HG02943 (cell line): ENCODE results near the gene RNASE8.
"Not testable (repeated sequence)": the region's sequence is repeated elsewhere in the genome, so short reads cannot be mapped to it uniquely, and the experiment has no call there.

Experiments used
- ATAC-seq: cut with Tn5 transposase; IDR thresholded peaks from one replicate; pipeline ENCODE4 v1.9.1; 2021; ENCODE audit warnings: mild to moderate bottlenecking, low read depth, moderate library complexity; ENCODE audit not compliant: unreplicated experiment

The RNASE8 gene

DNA sequence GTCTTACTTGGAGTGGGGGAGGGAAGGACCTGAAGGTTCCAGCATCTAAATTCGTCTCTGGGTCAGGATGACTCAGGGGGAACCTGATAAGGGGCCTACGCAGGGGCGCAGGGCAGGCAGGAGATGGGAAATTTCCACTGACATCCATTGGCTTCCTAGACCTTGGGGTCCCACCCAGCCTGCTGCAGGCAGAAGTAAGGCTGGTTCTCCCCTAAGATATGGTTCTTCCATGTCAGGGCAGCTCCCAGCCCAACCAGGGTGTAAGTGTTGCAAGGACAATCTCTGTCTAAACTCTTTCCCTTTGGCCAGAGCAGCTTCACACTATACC, 30.7 kb upstream of the RNASE8 start:
- no peak for ATAC-seq

DNA sequence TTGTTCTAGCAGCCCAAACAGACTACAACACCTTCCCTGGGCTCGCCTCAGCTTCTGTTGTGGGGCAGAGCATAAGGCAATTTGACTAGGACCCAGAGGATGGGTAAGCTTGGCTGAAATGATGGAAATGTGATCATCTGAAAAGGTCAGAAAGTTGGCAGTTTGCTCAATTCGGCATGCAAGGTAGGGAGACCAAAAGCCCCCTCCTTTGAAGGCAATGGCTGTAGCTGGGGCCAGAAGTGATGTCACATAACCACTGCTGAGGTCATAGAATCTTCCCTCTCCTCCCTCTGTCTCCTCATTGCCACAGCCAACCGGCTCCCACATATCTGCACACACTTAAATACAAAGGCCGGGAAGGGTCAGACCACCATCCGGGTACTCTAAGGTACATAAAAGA, 27.7 kb upstream of the RNASE8 start, which contains the start of gene TPPP2:
Gene TPPP2, plus strand, starts transcription at position 301 of the 400 bp plus-strand sequence. CDS start 365 bp downstream, outside the sequence.
- no peak for ATAC-seq

DNA sequence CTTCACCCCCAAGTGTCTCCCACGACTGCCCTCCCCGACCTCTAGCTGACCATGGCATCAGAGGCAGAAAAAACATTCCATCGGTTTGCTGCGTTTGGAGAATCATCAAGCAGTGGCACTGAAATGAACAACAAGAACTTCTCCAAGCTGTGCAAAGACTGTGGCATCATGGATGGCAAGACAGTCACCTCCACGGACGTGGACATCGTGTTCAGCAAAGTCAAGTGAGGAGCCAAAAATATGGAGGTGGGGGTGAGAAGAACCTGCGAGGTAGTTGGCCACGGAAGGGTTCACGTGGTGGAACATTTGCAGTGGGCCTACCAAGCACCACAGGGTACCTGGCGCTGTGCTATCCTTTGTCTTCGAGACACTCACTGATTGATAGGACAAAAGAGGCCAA, 27.1 kb upstream of the RNASE8 start:
- no peak for ATAC-seq

DNA sequence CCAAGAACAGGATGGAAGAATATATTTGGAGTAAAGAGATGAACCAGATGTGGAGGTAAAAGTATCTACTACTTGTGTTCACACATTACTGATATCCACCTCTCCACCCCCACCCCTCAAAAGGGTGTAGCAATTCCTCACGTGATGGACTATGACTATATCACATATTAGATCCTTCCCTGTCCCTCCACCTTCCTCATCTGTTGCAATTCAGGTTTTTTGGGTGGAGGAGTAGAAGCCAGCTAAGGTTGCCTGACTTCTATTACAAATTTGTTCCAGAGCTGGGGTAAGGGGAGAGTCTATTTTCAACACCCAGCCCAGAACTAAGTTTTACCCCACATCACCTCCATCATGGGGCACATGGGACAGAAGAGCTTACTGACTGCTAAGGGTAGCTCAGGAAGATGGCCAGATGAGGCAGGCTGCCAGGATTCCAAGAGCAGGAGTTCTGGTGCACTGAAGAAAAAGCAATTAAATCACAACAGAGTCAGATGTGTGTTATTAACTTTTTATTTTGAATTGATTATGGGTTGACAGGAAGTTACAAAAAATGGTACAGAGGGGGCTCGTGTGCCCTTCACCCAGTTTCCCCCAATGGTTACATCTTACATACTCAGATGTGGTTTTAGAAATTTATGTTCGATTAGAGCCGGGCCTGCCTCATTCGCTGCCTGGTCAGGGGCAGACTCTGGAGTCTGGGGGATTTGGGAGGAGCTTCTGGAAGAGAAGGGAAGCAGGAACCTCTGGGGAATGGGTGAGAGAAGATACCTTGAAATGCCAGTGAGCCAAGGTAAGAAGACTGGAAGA, 25.1 kb upstream of the RNASE8 start:
- no peak for ATAC-seq

DNA sequence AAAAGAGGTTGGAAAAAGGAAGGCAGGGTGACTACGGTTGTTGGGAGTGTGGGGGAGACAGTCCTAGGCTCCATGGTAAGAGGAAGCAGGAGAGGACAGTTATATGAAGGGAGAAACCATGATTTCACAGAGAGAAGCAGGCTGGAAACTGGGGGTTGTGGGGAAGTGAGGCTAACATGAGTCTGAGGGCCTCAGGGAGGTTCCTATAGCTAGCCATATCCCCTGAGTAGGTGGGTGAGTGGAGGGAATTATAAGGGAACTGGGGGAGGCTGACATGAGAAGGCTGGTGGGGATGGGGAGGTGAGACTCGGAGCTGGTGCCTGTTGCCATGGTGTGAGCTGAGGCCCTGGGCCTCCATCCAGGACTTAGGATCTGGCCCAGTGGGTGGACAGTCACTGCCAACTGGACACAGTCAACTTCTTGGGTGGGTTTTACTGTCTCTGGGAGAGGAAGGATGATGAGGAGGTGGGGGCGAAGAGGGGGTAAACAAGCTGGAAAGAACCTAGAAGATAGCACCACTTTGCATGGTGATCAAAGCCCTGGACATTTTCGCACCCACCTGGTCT, 24.4 kb upstream of the RNASE8 start:
- ATAC-seq: no peak

DNA sequence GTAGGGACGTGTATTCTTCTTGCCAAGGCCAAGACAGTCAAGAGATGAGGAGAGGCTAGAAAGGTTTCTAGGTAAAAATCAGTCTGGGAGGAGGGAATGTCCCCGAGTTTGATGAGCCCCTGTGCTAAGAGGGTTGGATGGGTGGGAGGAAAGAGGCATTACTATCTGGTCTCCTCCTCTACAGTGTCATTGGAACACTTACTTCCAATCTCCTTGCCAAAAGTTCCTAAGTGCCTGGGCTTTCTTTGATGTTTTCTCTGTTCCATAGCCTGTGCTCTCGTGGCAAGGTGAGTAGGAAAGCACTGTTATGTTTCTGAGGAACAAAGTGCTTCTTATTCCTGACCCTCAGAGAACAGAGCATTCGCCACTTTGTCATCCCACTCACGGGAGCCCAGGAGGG, 22.9 kb upstream of the RNASE8 start, which contains the start of gene RNASE13:
Gene RNASE13, minus strand, starts transcription at position 101 of the 400 bp plus-strand sequence. CDS start 519 bp downstream, outside the sequence.
- no peak for ATAC-seq

DNA sequence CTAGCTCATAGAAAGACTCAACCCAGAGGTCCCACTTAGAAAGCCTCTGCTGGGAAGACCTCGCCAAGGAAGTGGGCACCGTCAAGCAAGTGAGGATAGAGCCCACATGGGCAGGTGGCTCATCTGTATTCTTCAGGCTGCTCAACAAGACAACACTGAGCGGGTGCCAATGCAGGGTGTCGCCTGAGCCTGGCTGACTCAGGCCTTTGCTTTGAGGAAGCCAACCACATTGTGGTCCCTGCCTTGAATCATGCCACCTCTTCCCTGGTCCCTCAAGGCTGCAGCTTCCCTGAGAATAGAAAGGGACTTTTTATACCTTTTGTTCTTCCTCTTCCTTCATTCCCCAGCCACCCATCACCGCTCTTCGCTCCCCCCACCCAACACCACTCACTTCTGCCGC, 20.9 kb upstream of the RNASE8 start:
- ATAC-seq: no peak

DNA sequence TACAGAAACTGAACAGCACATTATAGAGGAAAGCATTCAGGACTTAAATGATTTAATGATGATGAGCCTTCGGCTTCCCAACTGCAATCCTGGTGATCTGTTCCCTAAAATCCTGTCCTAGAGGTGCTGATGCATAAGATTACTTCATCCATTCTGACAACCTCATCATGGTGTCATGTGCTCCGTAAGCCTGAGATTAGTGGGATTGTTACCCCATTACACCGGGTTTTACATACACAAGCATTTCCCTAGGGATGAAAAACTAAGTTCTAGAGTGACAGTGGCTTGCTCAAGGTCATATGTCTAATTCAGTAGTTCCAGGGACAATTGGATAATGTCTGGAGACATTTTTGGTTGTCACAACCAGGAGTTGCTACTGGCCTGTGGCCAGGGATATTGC, 20.5 kb upstream of the RNASE8 start:
- ATAC-seq: no peak

DNA sequence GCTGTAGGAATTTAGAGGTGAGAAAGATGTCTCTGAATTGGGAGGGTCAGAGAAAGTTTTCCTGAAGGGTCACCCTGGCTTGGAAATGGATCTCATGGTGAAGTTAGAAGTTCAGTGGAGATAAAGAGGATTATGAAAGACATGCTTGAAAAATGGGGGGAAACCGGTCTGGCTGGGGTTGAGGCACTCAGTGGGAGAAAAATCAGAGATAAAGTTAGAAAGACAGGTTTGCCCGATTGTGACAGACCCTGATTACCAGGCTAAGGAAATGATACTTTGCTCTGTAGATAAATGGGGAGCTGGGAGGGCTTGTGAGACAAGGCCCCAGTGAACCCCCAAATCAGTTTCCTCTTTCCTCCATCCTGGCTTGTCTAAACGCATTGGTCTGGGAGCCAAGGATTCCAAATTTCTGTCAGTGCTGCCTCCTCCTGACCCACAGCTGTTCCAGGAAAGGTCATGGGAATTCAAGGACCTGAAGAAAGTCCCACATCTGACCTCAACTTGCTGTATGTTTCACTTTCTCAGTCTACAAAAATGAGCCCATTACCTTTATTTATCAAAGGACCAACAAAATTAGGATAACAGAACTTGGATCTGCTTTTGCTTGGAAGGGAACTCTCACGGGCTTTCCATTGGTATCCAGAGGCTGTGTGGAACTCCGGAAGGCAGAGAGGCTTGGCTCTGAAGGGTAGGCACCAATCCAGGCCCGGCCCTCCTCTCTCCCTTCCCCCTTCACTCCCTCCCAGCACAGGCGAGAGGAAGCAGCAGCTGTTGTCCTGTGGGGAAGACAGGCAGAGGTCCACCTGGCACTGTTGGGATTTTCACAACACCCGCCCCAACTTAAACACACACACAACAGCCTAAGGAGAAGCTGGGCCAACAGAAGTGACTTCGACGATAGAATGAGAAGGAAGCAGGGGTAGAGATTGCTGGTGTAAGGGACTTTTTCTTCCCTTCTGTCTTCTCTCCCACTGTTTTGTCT, 18.9 kb upstream of the RNASE8 start:
- ATAC-seq: no peak

DNA sequence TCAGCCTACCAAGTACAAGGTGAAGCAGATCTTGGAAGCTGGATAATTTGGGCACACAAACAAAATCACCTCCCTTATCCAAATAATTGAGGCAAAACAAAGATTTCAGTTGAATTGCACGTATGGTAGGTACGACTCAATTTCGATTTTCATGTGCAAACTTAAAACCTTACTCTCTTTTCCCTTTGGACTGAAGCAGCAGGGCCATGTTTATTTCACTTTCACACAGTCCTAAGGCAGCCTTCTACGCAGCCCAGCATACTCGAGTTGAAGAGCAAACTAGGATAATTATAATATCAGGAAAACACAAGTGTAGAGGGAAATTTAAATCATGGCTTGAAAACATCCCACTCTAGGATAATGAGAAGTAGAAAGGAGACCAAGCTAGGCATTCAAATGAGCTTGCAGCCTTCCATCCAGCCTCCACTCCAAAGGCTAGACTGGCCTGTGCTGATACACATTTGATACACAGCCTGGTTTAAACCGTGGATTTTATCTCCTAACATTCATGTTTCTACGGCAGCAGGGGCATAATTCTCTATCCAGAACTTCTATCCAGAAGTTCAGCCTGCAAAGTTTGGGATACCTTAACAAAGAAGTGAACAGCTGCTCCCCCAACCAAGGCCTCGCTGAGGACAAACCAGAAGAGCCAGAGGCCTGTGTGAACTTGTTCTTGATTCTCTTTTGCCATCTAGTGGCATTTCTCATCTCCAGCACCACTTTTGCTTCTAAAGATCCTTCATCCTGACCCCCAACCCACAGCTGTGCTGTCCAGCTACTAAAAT, 17.8 kb upstream of the RNASE8 start:
- ATAC-seq: no peak

DNA sequence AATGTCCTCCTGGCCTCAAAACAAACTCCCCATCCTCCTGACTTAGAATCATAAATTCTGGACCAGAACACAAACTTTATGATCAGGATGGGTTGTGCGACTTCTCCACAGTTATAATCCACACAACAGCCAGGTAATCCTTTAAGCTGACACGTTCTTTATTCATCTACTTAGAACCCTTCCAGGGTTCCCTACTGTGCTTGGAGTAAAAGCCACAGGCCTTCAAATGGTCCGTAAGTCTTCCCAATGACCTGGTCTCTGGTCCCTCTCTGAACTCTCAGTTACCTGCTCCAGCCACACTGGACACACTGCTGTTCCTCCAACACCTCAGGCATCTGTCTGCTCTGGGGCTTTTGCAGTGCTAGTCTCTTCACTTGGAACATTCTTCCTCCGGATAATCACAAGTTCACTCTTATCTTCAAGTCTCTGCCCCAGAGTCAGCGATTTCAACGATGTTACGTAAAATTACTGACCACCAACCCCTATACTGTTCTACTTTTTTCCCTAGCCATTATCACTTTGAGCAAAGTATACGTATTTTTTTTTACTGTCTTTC, 17.2 kb upstream of the RNASE8 start:
- ATAC-seq: no peak

DNA sequence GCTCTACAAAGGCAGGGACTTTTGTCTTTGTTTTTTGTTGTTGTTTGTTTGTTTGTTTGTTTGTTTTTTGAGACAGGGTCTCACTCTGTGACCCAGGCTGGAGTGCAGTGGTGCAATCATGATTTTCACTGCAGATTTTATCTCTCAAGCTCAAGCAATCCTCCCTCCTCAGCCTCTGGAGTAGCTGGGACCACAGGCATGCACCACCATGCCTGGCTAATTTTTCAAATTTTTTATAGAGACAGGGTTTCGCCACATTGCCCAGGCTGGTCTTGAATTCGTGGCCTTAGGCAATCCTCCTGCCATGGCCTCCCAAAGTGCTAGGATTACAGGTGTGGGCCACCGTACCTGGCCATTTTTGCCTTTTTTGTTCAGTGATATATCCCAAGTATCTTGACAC, 16.7 kb upstream of the RNASE8 start:
- not testable (repeated sequence) for ATAC-seq

DNA sequence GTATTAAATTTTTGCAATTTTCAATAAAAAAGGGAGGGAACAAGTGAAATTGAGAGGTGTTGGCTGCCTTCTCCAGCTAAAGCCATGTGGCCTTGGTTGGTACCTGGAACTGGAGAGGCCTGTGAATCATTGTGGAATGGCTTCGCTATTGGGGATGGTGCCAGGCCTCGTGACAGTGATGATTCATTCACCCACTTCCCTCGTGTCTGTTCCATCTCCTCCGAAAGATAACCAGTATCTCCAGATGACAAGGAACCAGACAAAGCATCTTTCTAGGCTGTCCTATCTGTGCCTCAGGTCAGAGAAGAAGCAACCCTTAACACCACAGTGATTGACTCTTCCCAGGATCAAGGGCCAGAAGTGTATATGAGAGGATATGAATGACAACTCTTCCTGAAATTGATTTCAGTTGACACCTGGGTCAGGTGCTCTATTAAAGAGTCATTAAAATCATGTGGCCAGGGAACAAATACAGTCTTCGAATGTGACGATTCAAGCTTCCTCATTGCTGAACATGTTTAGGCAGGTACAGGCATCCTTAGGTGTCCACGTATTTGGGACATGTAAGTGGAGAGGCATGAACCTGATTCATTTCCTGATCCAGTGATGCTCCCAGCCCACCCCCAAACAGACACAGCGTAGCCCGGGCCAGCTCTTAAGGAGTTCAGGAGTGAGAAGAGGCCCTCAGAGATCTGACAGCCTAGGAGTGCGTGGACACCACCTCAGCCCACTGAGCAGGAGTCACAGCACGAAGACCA, 15.8 kb upstream of the RNASE8 start, which contains the start of gene RNASE7:
Gene RNASE7, plus strand, starts transcription at position 687 of the 758 bp plus-strand sequence. CDS start 631 bp downstream, outside the sequence.
- no peak for ATAC-seq

DNA sequence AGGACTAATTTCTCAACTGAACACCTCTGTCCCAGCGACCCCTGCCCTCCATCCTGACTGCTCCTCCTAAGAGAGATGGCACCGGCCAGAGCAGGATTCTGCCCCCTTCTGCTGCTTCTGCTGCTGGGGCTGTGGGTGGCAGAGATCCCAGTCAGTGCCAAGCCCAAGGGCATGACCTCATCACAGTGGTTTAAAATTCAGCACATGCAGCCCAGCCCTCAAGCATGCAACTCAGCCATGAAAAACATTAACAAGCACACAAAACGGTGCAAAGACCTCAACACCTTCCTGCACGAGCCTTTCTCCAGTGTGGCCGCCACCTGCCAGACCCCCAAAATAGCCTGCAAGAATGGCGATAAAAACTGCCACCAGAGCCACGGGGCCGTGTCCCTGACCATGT, 14.7 kb upstream of the RNASE8 start:
- no peak for ATAC-seq

DNA sequence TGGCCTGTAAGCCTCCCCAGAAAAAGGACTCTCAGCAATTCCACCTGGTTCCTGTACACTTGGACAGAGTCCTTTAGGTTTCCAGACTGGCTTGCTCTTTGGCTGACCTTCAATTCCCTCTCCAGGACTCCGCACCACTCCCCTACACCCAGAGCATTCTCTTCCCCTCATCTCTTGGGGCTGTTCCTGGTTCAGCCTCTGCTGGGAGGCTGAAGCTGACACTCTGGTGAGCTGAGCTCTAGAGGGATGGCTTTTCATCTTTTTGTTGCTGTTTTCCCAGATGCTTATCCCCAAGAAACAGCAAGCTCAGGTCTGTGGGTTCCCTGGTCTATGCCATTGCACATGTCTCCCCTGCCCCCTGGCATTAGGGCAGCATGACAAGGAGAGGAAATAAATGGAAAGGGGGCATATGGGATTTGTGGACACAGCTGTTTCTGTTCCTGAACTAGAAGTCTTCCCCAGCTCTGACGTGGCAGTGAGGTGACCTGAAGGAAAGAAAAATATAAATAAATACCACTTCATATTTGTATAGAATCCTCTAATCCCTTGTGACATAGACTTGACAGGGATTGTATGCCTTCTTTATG, 14.1 kb upstream of the RNASE8 start:
- no peak for ATAC-seq

DNA sequence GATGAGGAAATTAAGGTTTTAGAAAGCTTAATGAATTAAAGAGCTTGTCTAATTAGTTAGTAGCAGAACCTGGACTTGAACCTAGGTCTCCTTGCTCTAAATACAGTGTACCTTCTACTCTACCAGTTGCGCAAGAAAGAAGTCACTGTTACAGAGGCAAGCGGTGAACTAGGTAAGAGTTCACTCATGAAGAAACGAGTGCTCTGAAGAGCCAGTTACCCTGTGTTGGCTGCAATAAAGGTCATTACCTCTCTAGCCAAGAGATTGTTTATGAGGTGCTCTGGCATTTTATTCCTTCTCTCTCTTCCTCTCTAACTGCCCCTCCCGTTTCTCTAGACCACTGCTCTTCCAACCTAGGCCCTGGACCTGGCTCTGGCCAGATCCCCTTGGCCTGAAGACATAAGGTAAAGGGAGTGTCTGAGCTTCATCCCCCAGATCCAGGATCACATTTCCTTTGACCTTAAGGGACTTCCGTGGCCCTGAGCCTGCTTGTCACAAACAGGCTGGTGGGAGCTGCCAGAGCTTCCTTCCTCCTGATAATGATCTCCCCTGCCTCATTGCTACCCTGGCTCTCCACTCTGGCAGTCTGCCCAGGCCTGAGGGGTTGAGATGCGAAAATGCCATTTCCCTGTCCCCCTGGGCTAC, 13.5 kb upstream of the RNASE8 start:
- ATAC-seq: no peak

DNA sequence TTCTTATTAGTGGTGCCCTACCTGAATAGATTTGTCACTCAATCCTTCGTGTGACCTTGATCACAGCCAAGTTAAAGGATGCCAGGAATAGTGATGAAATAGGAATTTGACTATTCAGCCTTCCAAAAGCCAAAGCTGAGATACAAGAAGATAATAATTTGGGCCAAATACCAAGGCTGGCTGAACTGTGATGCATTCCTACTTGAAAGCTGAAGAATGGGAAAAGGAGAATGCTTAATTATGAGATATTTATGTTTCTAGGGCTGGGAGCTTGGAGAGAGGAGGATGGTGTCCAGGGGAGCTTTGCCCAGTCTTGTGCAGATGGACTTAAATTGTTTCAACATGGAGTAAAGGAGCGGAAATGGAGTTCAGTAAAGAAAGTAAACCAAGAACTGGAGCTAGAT, 10.2 kb upstream of the RNASE8 start:
- no peak for ATAC-seq

DNA sequence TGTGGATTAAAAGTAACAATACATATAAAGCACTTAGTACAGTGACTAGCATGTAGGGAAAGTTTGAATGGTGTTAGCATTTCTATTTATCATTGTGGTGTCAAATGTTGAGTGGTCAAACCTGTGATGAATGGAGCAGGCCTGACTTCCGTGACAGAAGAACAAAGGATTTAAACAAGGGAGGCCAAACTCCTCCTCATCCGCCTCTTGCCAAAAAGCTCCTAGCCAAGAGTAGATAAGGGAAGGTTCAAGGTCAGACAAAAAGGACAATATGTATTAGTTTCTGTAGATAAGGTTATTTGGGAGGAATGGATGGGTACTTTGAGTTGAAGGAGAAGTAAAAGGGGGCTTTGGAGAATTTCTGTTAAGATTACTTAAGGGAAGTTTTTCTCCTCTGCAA, 9.0 kb upstream of the RNASE8 start:
- no peak for ATAC-seq
